ENCODE data around the gene NEK1.

NEK1 gene

DNA sequence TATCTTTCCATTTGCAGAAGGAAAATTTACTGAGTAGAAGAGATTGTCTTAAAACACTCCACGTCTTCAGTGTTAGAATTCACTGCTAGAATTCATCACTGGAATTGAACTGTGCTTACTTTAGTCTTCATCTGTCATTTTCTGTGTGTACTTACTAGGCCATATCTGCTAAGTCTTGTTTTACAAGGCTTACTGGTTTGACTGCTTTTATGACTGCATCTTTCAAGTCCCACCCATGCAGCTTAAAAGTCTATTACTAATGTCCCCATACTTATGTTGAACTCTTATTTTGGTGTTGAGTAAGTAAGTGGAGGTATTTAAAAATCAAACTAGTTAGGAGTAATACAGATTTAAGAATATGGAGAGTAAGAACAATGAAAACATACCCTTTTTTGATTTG lies 22.6 kb upstream of the NEK1 start:
- H3K36me3 Mint-ChIP-seq (ENCODE audit: low read depth): peaks cover 49% of the 10 kb centered on the region
- H3K9me3 Mint-ChIP-seq: peaks cover 3% of the 10 kb centered on the region
- H3K27ac Mint-ChIP-seq: no peak overlapping the region
- TF ChIP-seq, protein P1, sequence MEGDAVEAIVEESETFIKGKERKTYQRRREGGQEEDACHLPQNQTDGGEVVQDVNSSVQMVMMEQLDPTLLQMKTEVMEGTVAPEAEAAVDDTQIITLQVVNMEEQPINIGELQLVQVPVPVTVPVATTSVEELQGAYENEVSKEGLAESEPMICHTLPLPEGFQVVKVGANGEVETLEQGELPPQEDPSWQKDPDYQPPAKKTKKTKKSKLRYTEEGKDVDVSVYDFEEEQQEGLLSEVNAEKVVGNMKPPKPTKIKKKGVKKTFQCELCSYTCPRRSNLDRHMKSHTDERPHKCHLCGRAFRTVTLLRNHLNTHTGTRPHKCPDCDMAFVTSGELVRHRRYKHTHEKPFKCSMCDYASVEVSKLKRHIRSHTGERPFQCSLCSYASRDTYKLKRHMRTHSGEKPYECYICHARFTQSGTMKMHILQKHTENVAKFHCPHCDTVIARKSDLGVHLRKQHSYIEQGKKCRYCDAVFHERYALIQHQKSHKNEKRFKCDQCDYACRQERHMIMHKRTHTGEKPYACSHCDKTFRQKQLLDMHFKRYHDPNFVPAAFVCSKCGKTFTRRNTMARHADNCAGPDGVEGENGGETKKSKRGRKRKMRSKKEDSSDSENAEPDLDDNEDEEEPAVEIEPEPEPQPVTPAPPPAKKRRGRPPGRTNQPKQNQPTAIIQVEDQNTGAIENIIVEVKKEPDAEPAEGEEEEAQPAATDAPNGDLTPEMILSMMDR (IDR thresholded peaks at IDR 0.05): no peak
- H3K4me3 Mint-ChIP-seq: no peak overlapping the region
- H3K27me3 Mint-ChIP-seq (ENCODE audit: low read depth, poor library complexity): peaks cover 4% of the 10 kb centered on the region
- no peak for DNase-seq
- H3K4me1 Mint-ChIP-seq: no peaks in the 10 kb centered on the region

DNA sequence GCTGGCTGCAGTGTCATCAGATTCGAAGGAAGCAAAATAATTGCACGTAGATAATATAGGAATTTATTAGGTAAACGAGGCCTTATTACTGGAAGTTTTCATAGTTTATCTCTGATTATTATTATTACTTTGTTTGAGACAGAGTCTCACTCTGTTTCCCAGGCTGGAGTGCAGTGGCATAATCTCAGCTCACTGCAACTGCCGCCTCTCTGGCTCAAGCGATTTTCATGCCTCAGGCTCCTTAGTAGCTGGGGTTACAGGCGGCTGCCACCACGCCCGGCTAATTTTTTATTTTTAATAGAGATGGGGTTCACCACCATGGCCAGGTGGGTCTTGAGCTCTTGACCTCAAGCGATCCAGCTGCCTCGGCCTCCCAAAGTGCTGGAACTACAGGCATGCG lies 20.5 kb upstream of the NEK1 start:
- Mint-ChIP-seq H3K27me3 (ENCODE audit: low read depth, poor library complexity) (no peaks in the 10 kb centered on the region), H3K4me3 (no peak overlapping the region), H3K4me1 (no peaks in the 10 kb centered on the region), H3K36me3 (ENCODE audit: low read depth) (peaks cover 50% of the 10 kb centered on the region), H3K27ac (no peak overlapping the region), H3K9me3 (peaks cover 3% of the 10 kb centered on the region)
- TF ChIP-seq, protein P1 (IDR thresholded peaks at IDR 0.05): no peak
- DNase-seq: no peak

DNA sequence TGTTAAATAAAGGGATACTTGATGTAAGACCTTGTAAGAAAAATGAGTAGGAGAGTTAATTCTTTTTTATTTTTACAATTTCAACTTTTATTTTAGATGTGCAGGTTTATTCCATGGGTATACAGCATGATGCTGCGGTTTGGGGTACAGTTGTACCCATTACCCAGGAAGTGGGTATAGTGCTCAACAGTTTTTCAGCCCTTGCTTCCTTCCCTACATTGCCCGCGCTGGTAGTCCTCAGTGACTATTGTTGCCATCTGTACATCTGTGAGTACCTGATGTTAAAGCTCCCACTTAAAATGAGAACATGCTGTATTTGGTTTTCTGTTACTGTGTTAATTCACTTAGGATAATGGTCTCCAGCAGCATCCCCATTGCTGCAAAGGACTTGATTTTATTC lies 17.7 kb upstream of the NEK1 start:
- peaks cover 3% of the 10 kb centered on the region for H3K9me3 Mint-ChIP-seq
- no peak overlapping the region for H3K27ac Mint-ChIP-seq
- TF ChIP-seq, protein P1 (IDR thresholded peaks at IDR 0.05): no peak
- H3K4me3 Mint-ChIP-seq: no peak overlapping the region
- DNase-seq: no peak
- no peaks in the 10 kb centered on the region for H3K27me3 Mint-ChIP-seq (ENCODE audit: low read depth, poor library complexity)
- H3K36me3 Mint-ChIP-seq (ENCODE audit: low read depth): peaks cover 38% of the 10 kb centered on the region
- H3K4me1 Mint-ChIP-seq: no peaks in the 10 kb centered on the region

DNA sequence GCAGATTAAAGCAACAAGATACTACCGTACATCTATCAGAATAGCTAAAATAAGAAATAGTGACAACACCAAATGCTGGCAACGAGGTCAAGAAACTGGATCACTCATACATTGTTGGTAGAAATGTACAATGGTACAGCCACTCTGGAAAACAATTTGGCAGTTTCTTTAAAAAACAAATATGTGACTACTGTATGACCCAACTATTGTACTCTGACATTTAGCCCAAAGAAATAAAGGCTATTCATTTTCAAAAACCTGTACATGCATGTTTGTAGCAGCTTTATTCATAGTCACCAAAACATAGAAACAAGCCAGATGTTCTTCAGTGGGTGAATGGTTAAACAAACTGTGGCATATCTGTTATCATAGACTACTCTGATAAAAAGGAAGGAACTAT lies 16.2 kb upstream of the NEK1 start:
- Mint-ChIP-seq H3K27ac (no peak overlapping the region), H3K36me3 (ENCODE audit: low read depth) (peaks cover 38% of the 10 kb centered on the region), H3K4me1 (peaks cover 2% of the 10 kb centered on the region), H3K4me3 (no peak overlapping the region), H3K9me3 (peaks cover 3% of the 10 kb centered on the region), H3K27me3 (ENCODE audit: low read depth, poor library complexity) (no peaks in the 10 kb centered on the region)
- no peak for DNase-seq
- TF ChIP-seq, protein P1 (IDR thresholded peaks at IDR 0.05): no peak

DNA sequence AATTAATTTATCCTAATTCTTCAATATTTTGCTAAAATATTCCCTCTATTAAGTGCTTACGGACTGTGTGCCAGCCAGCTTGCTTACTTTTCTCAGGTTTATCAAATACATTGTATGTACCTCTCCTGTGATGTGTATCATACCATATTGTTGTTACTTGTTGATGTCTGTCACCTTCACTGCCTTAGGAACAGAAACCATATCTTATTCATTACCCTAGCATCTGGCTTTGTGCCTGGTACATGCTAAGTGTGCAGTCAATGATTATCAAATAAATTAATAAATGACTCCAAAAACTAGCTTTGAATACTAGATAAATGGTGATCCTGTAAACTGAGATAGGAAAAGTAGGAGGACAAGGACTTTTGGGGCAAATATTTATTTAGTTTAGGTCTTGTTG lies 14.9 kb upstream of the NEK1 start:
- TF ChIP-seq, protein P1 (IDR thresholded peaks at IDR 0.05): no peak
- Mint-ChIP-seq H3K36me3 (ENCODE audit: low read depth) (peaks cover 38% of the 10 kb centered on the region), H3K4me3 (no peak overlapping the region), H3K27ac (no peak overlapping the region), H3K4me1 (peaks cover 15% of the 10 kb centered on the region), H3K27me3 (ENCODE audit: low read depth, poor library complexity) (no peaks in the 10 kb centered on the region), H3K9me3 (peaks cover 3% of the 10 kb centered on the region)
- DNase-seq: no peak

DNA sequence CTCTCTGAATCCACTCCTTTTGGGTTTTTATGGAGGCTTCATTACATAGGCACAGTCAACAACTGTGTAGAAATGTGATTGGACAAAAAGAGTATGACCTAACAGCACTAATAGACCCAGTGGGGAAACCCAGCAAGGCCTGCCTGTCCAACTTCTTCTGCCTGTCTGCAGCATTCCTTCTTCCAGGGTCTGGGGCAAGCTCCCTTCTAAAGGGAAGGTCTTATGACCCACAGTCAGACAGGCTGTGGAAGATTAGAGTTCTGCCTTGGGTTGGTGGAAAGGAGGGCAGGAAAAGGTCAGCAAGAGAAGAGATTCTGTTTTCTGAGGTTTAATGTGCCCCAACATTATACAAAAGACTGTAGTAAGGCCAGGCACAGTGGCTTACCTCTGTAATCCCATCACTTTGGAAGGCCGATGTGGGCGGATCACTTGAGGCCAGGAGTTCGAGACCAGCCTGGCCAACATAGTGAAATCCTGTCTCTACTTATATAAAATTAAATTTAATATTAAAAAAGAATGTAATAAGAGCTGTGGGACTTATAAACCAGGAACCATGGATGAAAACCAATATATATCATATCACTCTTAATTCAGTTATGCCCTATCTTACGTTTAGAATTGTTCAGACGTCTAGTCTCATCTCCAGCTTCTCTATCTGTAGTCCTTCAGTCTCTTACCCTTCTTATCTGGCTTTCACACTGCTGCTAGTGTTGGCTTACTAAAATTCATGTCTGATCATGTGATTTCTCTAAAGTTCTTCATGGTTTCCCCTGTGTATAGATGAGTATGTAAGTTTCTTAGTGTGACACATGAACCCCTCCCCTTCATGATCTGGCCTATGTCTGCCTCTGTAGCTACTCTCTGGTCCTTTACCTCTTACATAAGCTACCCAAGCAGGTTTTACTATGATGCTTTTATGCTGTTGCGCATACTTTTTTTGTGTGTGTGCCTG lies 14.2 kb upstream of the NEK1 start:
- Mint-ChIP-seq H3K36me3 (ENCODE audit: low read depth) (peaks cover 31% of the 10 kb centered on the region), H3K27me3 (ENCODE audit: low read depth, poor library complexity) (no peaks in the 10 kb centered on the region), H3K4me3 (no peak overlapping the region), H3K4me1 (peaks cover 22% of the 10 kb centered on the region), H3K9me3 (peaks cover 3% of the 10 kb centered on the region), H3K27ac (no peak overlapping the region)
- DNase-seq: no peak
- TF ChIP-seq, protein P1 (IDR thresholded peaks at IDR 0.05): no peak
